Measurements from ENCODE around the gene IRF2BP2. TPM values are rescaled to one million over a fixed set of nuclear protein-coding genes. Genes with fewer than 3 reads are reported as not detected.
A peak's percentile ranks its signal among the peaks of the same experiment; 100 is the strongest.

Gene IRF2BP2
- polyA plus RNA-seq, 2 of the 4 experiments (the other 2 are of a cell fraction), result 38.2 to 53.5 TPM

GRCh38 chr1:234639961-234640360 is 30.0 kb upstream of the IRF2BP2 start:
- peaks cover 52% of the 10 kb centered on the region for H3K4me1 ChIP-seq
- H3K27ac ChIP-seq, result peak overlapping the region; percentile 76 to 85
- DNase-seq (ENCODE audit: low read depth in 1 of 2, low spot score in 1 of 2) (no peak), ATAC-seq (peak in 1 of 2 experiments; percentile 14; a peak in 2 of 6 replicates), FAIRE-seq (no peak)
- TF ChIP-seq POLR2A (IDR thresholded peaks at IDR 0.05; ENCODE audit: low read length) (no peak), POLR2AphosphoS2 (conservative IDR thresholded peaks at IDR 0.05; ENCODE audit: low read length) (no peak), SMC3 (IDR thresholded peaks at IDR 0.05) (no peak), ZNF302 (CRISPR knock-in tag; IDR thresholded peaks at IDR 0.05) (no peak), PBX3 (IDR thresholded peaks at IDR 0.05) (no peak), REST (IDR thresholded peaks at IDR 0.05) (no peak), ZC3H11A (IDR thresholded peaks at IDR 0.05) (no peak), JUNB (IDR thresholded peaks at IDR 0.05) (no peak)
- POLR2A ChIA-PET, result no interaction called here
- CTCF ChIA-PET, result no interaction called here
- H3K4me3 ChIP-seq, result no peak overlapping the region
- peaks cover 4% of the 10 kb centered on the region; the same call in 1 of the 3 replicates for H3K9me3 ChIP-seq
- H3K4me2 ChIP-seq, result peak overlapping the region; percentile 82
- 48% methylated on average over 4 of the region's 4 CpGs for WGBS (ENCODE audit: missing lambda C conversion rate)

- POLR2A ChIA-PET, result no interaction called here
- Histone ChIP-seq H3K4me3 (no peak overlapping the region), H3K27ac (peak overlapping the region; percentile 76 to 85), H3K4me1 (peaks cover 52% of the 10 kb centered on the region), H3K4me2 (peak overlapping the region; percentile 82), H3K9me3 (peaks cover 4% of the 10 kb centered on the region; the same call in 1 of the 3 replicates)
- peak; percentile 92 to 94 for ATAC-seq
- FAIRE-seq, result peak; percentile 63
- CTCF ChIA-PET, result no interaction called here
- DNase-seq (ENCODE audit: low read depth in 1 of 2, low spot score in 1 of 2), result peak; percentile 60 to 87
- WGBS (ENCODE audit: missing lambda C conversion rate), result 0% methylated on average over 4 of the region's 4 CpGs
- TF ChIP-seq GATA3 (IDR thresholded peaks at IDR 0.05; ENCODE audit: borderline replicate concordance), result peak; percentile 67
- peak; percentile 85 for TF ChIP-seq RFX5 (IDR thresholded peaks at IDR 0.05)
- no peak for TF ChIP-seq USF2 (IDR thresholded peaks at IDR 0.05)
- no peak for TF ChIP-seq HDAC2 (IDR thresholded peaks at IDR 0.05)
- no peak for TF ChIP-seq ZSCAN20 (CRISPR knock-in tag; IDR thresholded peaks at IDR 0.05)
- TF ChIP-seq CTCF (IDR thresholded peaks at IDR 0.05), result no peak
- no peak; the same call in 1 of the 2 replicates for TF ChIP-seq EHF (CRISPR knock-in tag; IDR thresholded peaks at IDR 0.05)
- TF ChIP-seq EHMT2 (IDR thresholded peaks at IDR 0.05; ENCODE audit: low read depth), result no peak
- TF ChIP-seq MAFK (IDR thresholded peaks at IDR 0.05; ENCODE audit: partially characterized antibody), result no peak
- no peak for TF ChIP-seq HMGXB4 (CRISPR knock-in tag; IDR thresholded peaks at IDR 0.05; ENCODE audit: borderline replicate concordance)
- no peak for TF ChIP-seq POLR2A (IDR thresholded peaks at IDR 0.05; ENCODE audit: low read length)
- TF ChIP-seq KDM1A (IDR thresholded peaks at IDR 0.05; ENCODE audit: low read depth), result no peak
- TF ChIP-seq EP300 (IDR thresholded peaks at IDR 0.05), result no peak
- no peak; a peak in 1 of 4 replicates for TF ChIP-seq CEBPB (IDR thresholded peaks at IDR 0.05)
- no peak for TF ChIP-seq ELK1 (IDR thresholded peaks at IDR 0.05; ENCODE audit: low read depth, low read length)
- TF ChIP-seq JUN (IDR thresholded peaks at IDR 0.05), result peak; percentile 52 to 67; a peak in 3 of 5 replicates
- no peak for TF ChIP-seq NR3C1 (IDR thresholded peaks at IDR 0.05)
- TF ChIP-seq FOSB (CRISPR knock-in tag; IDR thresholded peaks at IDR 0.05), result no peak
Observed at GRCh38 chr1:234638832-234639799, 29.1 kb upstream of the IRF2BP2 start.

All from A549 (cell line).